GM10266 (cell line): ENCODE measurements around the gene PIP4P1.

Source experiments
- DNase-seq: peaks from one replicate; pipeline ENCODE4 v3.0.0; 2012; ENCODE audit errors: extremely low spot score
- CTCF ChIP-seq: IDR thresholded peaks from 2 replicates; pipeline ENCODE4 v1.5.1; 2012; ENCODE audit warnings: mild to moderate bottlenecking, low read depth; ENCODE audit not compliant: control insufficient read depth, insufficient read depth; ENCODE audit errors: missing control alignments

The PIP4P1 gene

DNA sequence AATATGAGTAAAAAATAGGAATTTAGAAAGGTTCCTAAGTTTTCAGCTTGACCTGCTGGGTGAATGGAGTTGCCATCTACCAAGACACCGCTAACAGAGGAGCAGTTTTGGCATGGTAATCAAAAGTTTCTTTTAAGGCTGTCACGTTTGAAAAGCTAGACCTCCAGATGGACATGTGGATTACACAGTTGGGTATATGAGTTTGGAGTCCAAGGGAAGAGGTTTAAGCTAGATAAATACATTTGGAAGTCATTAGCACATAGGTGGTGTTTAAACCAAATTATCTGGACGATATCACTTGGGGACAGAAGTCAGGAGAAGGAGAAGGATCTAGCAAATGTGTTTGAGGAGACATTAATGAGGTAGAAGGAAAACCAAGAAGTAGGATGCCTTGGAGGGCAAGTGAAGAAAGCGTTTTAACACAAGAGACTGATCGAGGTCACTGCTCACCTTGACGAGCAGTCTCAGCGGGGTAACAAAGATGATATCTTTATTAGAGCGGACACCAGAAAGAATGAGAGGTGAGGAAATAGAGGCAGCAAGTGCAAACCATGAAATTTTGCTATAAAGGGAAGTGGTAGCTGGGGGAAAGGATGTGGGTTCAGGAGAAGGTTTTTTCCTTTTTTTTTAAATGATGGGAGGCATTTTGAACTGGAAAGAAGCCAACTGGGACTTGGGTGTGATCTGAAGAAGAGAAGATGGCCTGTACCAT, 25.6 kb upstream of the PIP4P1 start:
- TF ChIP-seq CTCF: no peak
- no peak for DNase-seq

DNA sequence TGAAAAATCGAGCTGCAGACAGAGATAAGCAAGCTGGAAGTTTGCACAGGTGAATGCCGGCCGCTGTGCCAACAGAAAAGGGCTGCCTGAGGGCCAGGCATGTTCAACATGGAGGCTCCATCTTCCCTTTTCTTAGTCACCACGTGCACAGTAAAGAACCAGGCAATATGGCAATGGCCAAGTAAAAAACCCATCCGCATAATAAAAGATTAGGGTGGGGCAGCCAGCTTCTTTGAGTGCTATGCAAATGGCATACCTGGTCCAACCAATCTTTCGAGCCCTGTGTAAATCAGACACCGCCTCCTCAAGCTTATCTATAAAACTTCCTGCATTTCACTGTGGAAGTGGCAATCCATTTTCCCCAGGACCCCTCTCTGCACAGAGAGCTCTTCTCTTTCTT, 24.7 kb upstream of the PIP4P1 start:
- no peak for TF ChIP-seq CTCF
- no peak for DNase-seq

- no peak for TF ChIP-seq CTCF
- no peak for DNase-seq
Measured at GRCh38 chr14:20482382-20482781, 21.1 kb upstream of the PIP4P1 start.

DNA sequence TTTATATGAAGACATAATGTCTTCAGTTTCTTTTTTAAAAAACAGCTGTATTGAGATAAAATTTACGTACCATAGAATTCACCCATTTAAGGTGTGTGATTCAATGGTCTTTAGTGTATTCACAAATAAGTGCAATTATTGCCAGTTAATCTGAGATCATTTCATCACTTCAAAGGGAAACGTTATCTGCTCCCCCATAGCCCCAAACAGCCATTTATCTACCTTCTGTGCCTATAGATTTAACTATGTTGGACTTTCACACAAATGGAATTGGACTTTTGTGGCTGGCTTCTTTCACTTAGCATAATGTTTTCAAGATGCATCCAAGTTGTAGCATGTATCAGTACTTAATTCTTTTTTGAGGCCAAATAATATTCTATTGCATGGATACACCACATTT, 17.7 kb upstream of the PIP4P1 start:
- no peak for TF ChIP-seq CTCF
- DNase-seq: no peak

DNA sequence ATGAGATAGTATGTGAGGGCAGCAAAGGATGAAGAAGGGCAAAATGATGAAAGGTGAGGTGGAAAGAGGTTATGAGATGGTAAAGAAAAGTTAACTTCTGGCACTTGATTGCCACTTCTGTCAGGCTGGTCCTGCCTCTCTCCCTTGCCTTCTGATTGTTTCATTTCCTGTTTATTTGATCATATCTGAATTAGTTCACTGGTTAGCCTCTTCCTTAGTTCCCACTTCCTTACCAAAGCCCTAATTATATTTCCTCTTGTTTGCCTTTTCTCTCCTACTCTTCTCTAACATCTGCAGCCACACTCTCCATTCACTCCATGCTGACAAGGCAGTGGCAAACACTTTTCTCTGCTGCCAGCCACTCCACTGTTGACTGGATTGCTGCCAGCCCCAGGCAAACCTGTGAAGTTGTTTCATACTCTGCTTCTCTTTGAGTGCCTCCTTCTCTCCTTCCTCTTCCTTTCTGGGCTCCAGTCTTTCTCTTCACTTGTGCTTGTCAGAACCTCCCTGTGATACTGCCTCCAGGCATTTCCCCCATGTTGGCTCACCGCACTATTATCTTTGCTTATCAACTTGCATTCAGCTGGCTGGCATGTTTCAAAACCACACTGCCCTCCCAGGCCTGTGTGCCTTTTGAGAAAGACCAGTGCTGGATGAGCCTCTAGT, 16.1 kb upstream of the PIP4P1 start:
- TF ChIP-seq CTCF: no peak
- DNase-seq: no peak

DNA sequence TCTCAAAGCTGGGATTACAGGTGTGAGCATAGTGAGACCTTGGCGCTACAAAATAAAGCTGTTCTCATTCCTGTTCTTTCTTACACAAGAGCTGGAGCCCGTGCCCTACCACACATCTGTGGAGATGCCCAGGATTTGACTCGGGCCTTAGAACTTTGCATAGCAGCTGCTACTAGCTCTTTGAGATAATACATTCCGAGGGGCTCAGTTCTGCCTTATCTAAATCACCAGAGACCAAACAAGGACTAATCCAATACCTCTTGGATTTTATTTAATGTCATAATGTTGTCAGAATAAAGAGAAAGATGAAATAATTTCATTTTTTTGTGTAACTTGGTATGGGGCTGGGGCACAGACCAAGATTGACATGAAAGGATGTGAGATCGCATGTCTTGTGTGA, 15.5 kb upstream of the PIP4P1 start:
- no peak for TF ChIP-seq CTCF
- DNase-seq: no peak

DNA sequence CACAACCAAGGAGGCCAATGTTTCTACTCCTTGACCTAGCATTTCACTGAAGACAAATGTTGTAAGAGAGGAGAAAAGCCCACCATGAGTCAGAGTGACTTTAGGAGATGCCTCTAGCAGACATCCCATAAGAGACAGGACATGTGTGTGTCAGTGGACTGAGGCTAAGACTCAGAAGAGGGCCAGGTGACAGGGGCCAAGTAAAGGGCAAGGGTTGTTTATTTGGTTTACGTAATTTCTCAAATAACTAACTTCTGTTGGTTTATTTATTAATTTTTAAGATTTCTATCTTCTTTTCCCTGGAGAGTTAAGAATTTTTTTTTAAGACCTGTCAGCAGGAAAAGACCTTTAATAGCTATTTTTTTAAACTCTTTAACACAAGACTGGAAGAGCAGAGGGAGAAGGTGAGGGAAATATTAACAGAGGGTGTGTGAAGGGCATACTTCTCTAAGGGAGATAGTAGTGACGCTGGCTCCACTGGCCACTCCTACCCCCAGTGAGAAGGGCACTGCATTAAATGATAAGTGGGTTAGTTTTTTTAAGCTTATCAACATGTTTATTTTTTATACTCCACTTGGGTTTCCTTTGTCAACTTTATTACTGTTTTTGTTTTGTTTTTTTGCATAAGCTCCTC, 11.4 kb upstream of the PIP4P1 start:
- TF ChIP-seq CTCF: no peak
- no peak for DNase-seq
